Progenitor cell of endocrine pancreas (in vitro differentiated cells): ENCODE results near the gene CEP55. TPM values are rescaled to one million over a fixed set of nuclear protein-coding genes. Genes with fewer than 3 reads are reported as not detected.

ENCODE experiments used
- DNase-seq: peaks from one replicate; pipeline ENCODE4 v3.0.0; 2021; ENCODE audit warnings: low spot score; ENCODE audit not compliant: unreplicated experiment
- H3K27ac Mint-ChIP-seq: 2 replicates; pipeline ENCODE4 v1.8.0; 2021; ENCODE audit warnings: mild to moderate bottlenecking, moderate library complexity, mixed read lengths
- H3K27me3 Mint-ChIP-seq: 2 replicates; pipeline ENCODE4 v1.8.0; 2021; ENCODE audit warnings: mixed read lengths
- H3K36me3 Mint-ChIP-seq: 2 replicates; pipeline ENCODE4 v1.8.0; 2022; ENCODE audit warnings: mixed read lengths; ENCODE audit not compliant: insufficient read depth
- H3K4me1 Mint-ChIP-seq: 2 replicates; pipeline ENCODE4 v1.8.0; 2021; ENCODE audit warnings: low read depth, mixed read lengths
- H3K4me3 Mint-ChIP-seq: 2 replicates; pipeline ENCODE4 v1.8.0; 2021; ENCODE audit warnings: low read depth, mild to moderate bottlenecking, moderate library complexity, mixed read lengths
- H3K9me3 Mint-ChIP-seq: 2 replicates; pipeline ENCODE4 v1.8.0; 2021; ENCODE audit warnings: low read depth, mixed read lengths
- total RNA-seq: library from RNA; stranded (reverse); gene quantifications from 2 replicates; pipeline ENCODE4 v1.2.1, GENCODE V29; 2021
- TF ChIP-seq, protein P1 (sequence below): fragments of 200-600 bp; sonication (generic); IDR thresholded peaks from one replicate; pipeline ENCODE4 v1.5.0; 2021; ENCODE audit warnings: antibody characterized with exemption, mild to moderate bottlenecking; ENCODE audit not compliant: unreplicated experiment

Gene CEP55
- total RNA-seq, 1 donor from 2014 or later, result 9.1 TPM

DNA sequence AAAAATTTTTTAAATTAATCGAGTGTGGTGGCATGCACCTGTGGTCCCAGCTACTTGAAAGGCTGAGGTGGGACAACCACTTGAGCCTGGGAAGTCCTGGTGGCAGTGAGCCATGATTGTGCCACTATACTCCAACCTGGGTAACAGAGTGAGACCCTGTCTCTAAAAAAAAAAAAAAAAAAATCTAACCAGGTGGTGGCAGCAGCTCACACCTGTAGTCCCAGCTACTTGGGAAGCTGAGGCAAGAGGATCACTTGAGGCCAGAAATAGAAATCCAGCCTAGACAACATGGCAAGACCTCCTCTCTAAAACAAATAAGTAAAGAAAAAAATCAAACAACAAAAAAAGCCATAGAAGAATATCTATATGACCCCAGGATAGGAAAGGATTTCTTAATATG, 10.7 kb upstream of the CEP55 start:
- no peak overlapping the region for H3K4me3 Mint-ChIP-seq
- H3K27ac Mint-ChIP-seq, result no peak overlapping the region
- no peaks in the 10 kb centered on the region for H3K9me3 Mint-ChIP-seq
- no peak for DNase-seq
- peaks cover 8% of the 10 kb centered on the region for H3K4me1 Mint-ChIP-seq
- TF ChIP-seq, protein P1, sequence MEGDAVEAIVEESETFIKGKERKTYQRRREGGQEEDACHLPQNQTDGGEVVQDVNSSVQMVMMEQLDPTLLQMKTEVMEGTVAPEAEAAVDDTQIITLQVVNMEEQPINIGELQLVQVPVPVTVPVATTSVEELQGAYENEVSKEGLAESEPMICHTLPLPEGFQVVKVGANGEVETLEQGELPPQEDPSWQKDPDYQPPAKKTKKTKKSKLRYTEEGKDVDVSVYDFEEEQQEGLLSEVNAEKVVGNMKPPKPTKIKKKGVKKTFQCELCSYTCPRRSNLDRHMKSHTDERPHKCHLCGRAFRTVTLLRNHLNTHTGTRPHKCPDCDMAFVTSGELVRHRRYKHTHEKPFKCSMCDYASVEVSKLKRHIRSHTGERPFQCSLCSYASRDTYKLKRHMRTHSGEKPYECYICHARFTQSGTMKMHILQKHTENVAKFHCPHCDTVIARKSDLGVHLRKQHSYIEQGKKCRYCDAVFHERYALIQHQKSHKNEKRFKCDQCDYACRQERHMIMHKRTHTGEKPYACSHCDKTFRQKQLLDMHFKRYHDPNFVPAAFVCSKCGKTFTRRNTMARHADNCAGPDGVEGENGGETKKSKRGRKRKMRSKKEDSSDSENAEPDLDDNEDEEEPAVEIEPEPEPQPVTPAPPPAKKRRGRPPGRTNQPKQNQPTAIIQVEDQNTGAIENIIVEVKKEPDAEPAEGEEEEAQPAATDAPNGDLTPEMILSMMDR, result peak; percentile 27
- H3K27me3 Mint-ChIP-seq, result no peaks in the 10 kb centered on the region
- H3K36me3 Mint-ChIP-seq, result no peaks in the 10 kb centered on the region

DNA sequence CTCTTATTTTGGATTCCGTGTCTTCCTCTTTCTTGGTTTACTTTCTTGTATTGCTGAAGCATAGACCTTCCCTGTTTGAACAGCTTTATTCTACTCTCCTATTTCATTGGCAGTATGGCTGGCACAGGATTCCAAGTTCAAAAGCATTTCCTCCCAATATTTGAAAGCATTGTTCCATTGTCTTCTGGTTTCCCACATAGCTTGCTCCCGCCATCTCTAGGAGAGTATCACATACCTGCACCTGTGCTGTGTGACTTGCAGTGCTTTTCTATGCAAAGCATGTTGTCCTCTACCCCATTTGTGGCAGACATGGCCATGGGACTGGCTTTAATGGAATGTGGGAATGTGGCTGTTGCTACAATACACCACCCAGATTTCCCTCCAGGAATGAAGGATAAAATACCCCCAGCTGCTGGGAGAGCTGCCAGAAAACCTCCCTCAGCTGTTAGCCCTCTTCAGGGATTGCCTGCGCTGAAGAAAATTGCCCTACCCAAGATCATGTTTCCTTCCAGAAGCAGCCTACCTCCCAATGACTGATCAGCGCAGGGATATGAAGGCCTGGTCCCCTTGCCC, 7.4 kb upstream of the CEP55 start:
- Mint-ChIP-seq H3K27ac (no peak overlapping the region), H3K36me3 (no peaks in the 10 kb centered on the region), H3K9me3 (no peaks in the 10 kb centered on the region), H3K4me1 (no peaks in the 10 kb centered on the region), H3K4me3 (no peak overlapping the region), H3K27me3 (peaks cover 1% of the 10 kb centered on the region)
- TF ChIP-seq, protein P1, result no peak
- no peak for DNase-seq

DNA sequence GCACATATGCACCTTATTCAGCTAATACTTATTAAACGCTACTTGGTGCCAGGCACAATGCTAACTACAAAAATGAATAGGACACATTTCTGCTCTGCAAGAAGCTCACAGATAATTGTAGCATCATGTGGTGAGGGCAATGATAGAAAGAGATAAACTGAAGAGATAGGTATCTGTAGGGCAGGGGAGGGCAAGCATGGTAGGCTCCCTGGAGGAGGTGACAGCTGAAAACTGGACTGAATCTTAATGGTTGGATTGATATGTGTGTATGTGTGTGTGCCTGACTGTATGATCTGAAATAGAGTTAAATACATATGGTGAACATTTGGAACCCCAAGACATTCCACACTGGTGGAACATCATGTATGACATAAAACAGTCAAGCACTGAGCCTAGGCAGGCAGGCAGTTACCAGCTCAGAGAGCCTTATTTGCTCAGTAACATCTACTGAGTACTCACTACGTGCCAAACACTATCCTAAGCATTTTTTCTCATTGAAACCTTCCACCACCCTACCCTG, 4.8 kb upstream of the CEP55 start:
- peaks cover 7% of the 10 kb centered on the region for H3K27me3 Mint-ChIP-seq
- H3K27ac Mint-ChIP-seq, result no peak overlapping the region
- TF ChIP-seq, protein P1, result no peak
- no peak for DNase-seq
- H3K36me3 Mint-ChIP-seq, result no peaks in the 10 kb centered on the region
- no peak overlapping the region for H3K4me3 Mint-ChIP-seq
- peaks cover 3% of the 10 kb centered on the region for H3K4me1 Mint-ChIP-seq
- H3K9me3 Mint-ChIP-seq, result no peaks in the 10 kb centered on the region

DNA sequence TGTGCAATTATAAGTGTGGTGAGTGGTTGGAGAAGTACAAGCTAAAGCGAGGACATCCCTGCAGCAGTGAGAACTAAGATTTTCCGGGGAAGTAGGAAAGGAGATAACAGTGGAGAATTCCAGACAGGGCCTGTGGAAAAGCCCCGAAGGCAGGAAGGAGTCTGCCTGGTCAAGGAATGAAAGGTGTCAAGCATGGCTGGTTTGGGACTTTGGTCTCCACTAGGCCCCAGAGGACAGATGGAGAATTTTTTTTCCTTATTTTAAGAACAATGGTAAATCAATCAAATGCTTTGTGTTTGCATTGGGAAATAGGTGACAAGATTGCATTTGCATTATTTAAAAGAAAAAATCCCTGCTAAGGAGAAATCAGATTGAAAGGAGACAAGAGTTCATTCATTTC, 3.2 kb upstream of the CEP55 start:
- Mint-ChIP-seq H3K9me3 (no peaks in the 10 kb centered on the region), H3K36me3 (no peaks in the 10 kb centered on the region), H3K27ac (no peak overlapping the region), H3K4me1 (peaks cover 9% of the 10 kb centered on the region), H3K27me3 (peaks cover 7% of the 10 kb centered on the region), H3K4me3 (no peak overlapping the region)
- TF ChIP-seq, protein P1, result no peak
- no peak for DNase-seq

DNA sequence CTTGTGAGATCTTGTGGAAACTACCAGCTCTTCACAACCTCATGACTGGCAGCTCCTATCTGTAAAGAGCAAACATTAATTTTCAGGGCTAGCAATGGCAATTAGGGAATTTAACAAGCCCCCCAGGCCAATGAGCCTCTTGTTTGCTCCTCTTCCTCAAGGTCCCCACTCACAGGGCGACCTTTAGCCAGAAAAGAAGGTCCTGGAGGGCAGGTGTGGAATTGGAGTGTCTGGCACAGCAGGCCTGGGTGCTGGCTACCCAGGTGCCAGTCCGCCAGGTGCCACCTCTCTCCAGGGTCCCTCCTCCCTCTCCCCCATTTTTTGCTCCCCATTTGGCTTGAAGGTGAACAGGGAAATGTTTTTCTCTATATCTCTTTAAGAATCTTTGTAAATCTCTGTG, 1.9 kb upstream of the CEP55 start:
- H3K36me3 Mint-ChIP-seq, result no peaks in the 10 kb centered on the region
- H3K4me1 Mint-ChIP-seq, result peaks cover 10% of the 10 kb centered on the region
- no peak overlapping the region for H3K4me3 Mint-ChIP-seq
- TF ChIP-seq, protein P1, result no peak
- H3K9me3 Mint-ChIP-seq, result no peaks in the 10 kb centered on the region
- DNase-seq, result no peak
- no peak overlapping the region for H3K27ac Mint-ChIP-seq
- peaks cover 7% of the 10 kb centered on the region for H3K27me3 Mint-ChIP-seq
